Cardiac septum (tissue), 1 donor: Measurements from ENCODE around the gene PCDH7. TPM values are rescaled to one million over a fixed set of nuclear protein-coding genes. Genes with fewer than 3 reads are reported as not detected.

ENCODE experiments used
- DNase-seq: peaks from one replicate; pipeline ENCODE4 v3.0.0-alpha.2; 2020; ENCODE audit warnings: low spot score
- intact Hi-C: fragments of 100-400 bp; cut with DNase I; formaldehyde crosslinking; loops from one replicate; pipeline ENCODE4 v1.14.0; 2022
- total RNA-seq: library from RNA; stranded (reverse); fragmentation: NEBNext Ultra II Directional; extraction: Animal tissue kit (Norgen Biotek cat#: 25700); gene quantifications from one replicate; pipeline ENCODE4 v1.2.1, GENCODE V29; 2021
- donor health status: DM: no; HTN: no; CAD: no.

The PCDH7 gene
- total RNA-seq, 1 donor from 2014 or later: 70.8 TPM

DNA sequence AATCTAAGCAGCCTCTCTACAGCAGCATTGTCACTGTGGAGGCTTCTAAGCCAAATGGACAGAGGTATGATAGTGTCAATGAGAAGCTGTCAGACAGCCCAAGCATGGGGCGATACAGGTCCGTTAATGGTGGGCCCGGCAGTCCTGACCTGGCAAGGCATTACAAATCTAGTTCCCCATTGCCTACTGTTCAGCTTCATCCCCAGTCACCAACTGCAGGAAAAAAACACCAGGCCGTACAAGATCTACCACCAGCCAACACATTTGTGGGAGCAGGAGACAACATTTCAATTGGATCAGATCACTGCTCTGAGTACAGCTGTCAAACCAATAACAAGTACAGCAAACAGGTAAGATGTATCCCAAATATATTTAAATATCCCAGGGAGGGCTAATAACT is 4.1 kb downstream of the PCDH7 start:
- intact Hi-C loops: loop anchor here (5.0 kb wide), 2 partner anchors 318 to 363 kb away; no protein-coding TSS in a partner anchor
- no peak for DNase-seq

DNA sequence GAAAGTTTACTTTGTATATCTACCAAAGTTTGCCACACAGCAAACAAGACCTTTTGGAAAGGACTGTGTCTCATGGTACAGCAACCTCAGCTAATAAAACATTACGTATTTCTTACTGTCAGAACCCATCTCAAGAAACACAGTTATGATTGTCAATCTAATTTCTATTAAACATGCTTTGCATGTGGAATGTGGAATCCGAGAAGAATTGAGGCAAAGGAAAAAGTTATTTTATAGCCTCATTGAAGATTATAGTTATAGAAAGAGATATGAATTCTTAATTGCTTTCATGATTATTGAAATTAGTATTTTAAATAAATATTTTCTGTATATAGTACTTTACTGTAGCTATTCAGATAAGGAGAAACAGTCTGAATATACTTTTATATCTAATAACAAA is 5.4 kb downstream of the PCDH7 start:
- no peak for DNase-seq
- intact Hi-C loops: no loop called here

DNA sequence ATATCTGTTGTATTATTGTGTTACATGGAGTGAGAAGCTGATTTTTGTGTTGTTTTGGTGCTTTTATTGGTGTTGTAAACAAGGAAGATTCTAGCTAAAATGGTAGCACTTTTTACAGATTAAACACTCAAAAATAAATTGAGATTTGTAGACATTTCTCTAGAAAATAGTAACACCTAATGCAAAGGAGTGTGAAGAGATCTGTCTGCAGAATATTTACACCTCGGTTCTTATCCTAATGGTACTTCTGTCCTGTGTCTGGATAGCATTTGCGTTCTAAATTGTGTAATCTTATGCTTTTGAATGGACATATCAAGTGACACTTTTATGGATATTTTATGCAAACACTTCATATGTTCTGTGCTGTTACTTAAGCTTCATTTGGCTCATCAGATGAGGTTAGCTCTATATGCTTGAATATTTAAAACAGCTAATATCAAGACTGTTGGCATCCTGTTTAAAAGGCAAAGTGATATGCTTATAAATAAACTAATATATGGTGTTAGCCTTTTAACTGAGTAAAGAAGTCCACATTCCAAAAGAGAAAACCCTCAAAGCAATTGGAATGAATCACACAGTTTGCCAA is 6.0 kb downstream of the PCDH7 start:
- no peak for DNase-seq
- intact Hi-C loops: no loop called here

DNA sequence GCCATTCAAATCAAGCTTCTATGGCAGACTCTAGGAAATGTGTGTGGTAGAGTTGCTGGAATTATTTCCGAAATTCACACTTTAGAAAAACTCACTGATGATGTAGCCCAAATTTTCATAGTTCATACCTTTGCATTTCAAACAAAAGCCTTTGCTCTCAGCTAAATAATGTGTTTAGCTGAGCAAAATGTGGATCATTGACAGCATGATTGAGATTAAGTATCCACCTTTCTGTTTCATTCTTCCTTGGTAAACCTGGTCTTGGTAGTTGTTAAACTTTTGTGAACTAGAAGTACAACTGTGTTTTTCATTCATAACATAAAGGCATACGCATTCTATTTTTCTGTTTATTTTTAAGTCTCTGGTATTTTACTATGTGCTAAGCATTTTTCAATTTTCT is 7.2 kb downstream of the PCDH7 start:
- intact Hi-C loops: no loop called here

DNA sequence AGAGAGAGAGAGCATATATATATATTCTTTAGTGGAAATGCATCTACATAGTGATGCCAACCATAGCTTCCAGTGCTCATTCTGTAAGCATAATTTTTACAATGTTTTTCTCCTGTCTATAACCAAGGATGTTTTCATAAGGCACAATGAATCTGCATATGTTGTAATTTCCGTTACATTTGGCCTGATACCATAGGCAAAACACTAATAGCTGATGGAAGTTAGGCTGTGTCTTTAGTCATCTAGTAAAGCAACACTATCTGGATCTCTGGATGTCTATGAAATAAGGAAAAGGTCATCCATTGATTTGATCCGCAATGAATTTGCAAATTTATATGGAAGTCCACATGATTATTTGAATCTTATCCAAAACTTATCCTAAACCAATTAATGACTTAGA is 8.1 kb downstream of the PCDH7 start:
- DNase-seq: no peak
- intact Hi-C loops: no loop called here

More for the DNA sequence above, 7.2 kb downstream of the PCDH7 start:
- no peak for DNase-seq

DNA sequence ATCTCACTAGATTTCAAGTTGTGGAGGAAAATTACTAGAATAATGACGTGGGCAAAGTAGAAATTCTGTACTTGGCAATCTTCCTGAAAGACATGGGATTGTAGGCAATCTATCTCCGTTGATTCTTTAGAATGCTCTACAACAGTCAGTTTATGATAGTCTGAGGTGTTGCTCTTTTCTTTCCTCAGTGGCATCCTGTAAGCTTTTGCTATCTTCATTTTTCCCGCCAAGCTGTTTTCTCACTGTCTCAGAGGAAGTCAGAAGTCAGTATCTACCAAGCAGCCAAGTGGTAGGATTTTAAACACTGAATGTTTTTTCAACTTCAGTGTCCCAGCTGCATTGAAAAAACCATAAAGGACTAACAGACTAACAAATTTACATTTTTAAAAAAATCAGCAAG is 23.7 kb downstream of the PCDH7 start:
- no peak for DNase-seq
- intact Hi-C loops: no loop called here

DNA sequence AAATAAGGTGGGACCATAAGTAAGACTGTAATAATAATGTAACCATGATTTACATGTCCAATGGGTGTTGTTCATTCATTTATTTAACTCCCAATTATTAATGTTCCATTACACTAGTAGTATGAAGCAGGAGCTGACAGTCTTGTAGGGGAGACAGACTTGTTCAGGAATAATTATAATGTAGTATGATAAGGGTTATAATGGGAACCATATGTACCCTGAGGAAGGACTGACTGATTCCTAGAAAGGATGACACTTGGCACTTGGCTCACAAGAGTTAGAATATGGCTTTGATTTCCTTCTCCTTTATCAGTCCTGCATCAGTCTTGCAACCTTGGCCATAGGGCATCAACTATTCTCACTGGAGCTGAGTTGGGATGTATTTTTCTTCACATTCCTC is 24.2 kb downstream of the PCDH7 start:
- intact Hi-C loops: no loop called here
- DNase-seq: no peak

DNA sequence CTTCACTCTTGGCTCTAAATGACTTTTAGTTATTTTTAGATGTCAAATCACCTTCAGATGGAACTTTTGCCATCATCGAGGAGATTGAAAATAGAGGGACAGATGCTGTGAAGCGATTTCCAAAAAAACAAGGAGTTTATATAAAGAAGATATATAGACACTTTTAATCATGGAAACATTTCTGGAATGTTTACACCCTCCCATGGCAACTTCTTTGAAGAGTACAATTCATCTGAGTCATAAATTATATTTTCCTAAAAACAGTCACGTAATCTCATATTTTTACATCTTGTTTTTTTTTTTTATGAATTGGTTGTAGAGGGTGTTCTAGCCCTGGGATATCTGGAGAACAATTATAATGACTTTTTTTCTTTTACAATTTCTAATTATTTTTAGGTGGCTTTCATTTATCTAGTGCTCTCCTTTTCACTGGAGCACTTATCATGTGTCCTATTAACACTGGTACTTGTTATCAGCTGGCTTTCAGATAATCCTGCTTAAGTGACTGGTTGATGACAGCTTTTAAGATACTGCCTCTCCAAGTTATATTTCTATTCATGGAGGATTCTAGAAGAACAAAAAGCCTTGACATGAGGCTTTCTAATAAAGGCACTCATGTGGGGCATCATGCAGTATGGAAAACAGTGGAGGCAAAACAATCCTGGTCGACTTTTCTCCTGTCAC is 24.9 kb downstream of the PCDH7 start:
- DNase-seq: no peak
- intact Hi-C loops: no loop called here

DNA sequence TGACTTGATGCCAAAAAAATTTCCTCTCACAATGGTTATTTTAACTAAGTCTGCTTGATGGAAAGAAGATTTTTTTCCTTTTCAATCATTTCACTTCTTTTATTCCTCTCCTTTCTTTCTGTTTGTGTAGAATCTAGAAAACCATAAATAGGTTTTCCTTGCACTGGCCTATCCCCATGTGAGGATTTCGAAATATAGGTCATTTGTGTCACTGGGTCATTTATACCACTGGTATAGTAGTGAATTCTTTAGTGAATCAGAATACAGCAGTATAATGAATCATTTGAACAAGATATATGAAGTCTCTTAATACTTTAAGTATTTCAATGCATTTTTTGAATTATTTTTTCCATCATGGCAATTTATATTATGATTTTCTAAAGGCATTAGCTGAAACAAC is 26.6 kb downstream of the PCDH7 start:
- no peak for DNase-seq
- intact Hi-C loops: no loop called here

DNA sequence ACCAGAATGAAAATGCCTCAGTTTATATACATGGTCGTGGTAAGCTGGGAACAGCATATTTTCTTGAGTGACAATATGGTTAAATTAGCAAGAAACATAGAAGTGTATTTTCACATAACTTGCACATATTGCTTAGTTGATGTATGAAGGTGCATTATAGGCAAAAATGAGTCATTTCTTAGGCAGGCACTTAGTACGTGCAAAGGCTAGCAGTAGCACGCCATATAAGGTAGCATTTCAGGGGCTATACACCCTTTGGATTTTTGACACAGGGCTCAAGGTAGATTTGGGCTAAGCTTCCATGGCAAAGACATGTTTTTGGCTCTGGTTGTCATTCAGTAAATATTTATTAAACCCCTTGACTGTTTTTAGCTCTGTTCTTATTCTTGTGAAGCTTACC is 33.1 kb downstream of the PCDH7 start:
- intact Hi-C loops: no loop called here
- no peak for DNase-seq

DNA sequence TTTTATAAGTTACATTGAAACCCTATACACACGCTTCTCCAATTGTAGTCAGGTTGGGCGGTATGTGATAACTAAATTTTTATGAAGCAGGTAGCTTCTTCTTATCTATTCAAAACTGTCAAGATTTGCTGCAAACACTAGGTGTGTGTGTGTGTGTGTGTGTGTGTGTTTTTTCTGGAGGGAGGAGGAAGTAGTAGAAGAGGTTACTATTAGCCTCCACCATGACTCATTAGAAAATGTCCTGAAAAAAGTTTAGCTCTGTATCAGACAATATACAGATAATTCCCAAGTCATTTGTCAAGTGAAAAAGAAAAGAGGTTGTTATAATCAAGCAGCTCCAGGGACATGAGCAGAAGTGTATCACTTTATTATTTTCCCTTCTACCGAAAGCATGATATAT is 33.9 kb downstream of the PCDH7 start:
- intact Hi-C loops: no loop called here
- DNase-seq: no peak

DNA sequence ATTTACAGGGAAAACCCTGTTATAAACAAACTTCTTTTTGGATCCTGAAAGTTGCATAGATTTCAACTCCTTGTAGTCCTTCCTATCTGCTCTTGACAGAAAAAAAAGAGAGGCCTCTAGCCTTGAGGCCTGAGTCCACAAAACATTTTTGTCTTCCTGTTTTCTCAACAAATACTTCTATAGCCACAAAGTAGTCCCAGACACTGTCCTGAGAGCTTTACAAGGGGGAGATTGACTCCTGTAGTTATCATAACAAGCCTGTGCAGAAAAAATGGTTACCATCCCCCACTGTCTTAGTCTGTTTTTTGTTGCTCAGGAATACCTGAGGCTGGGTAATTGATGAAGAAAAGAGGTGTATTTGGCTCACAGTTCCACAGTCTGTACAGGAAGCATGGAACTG is 35.2 kb downstream of the PCDH7 start:
- intact Hi-C loops: no loop called here
- DNase-seq: no peak

DNA sequence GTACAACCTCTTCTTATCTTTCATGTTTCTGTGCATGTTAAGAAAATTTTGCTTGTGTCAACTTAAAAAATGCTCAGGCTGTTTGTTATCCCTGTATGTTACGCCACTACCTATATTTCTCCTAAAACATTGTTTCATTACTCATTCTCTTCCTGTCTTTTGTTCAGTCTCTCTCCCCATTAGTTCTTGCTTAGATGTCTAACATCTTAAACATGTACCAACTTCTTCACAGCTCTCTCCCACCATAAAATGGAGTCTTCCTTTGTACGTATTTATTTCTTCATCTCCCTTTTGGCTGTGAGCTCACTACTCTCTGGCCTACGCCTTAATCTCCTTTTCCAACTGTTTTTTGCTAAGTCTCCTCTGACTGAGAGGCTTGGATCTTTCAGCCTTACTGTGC is 36.4 kb downstream of the PCDH7 start:
- intact Hi-C loops: no loop called here
- no peak for DNase-seq

DNA sequence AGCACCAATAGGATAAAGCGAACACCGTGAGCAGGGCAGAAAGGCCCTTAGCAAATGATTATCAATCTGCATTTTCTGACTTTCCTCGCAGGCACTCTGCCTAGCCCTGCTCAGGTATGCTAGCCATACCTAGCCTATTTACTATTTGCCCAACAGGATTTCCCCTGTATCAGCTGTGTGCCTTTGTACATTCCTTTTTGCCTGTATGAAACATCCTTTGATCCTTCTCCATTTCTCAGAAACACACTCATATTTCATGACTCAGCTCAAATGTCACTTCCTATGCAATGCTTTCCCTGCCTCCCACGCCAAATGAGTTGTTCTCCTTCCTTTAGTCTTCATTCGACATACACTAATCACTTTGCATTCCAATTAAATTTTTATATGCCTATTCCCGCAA is 37.2 kb downstream of the PCDH7 start:
- no peak for DNase-seq
- intact Hi-C loops: no loop called here

DNA sequence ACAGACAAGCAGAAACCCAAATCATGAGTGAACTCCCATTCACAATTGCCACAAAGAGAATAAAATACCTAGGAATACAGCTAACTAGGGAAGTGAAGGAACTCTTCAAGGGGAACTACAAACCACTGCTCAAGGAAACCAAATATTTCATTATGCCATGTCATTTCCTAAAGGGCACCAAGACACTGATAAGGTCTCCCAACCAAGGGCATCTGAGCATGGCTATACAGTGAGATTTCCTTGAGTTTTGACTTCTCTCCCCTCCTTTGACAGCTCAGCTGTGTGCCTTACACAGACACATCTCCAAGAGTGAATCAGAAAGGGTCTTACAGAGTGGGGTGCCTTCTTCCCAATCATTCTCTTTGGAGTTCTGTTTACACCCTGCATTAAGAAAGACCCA is 40.4 kb downstream of the PCDH7 start:
- intact Hi-C loops: no loop called here
- no peak for DNase-seq

DNA sequence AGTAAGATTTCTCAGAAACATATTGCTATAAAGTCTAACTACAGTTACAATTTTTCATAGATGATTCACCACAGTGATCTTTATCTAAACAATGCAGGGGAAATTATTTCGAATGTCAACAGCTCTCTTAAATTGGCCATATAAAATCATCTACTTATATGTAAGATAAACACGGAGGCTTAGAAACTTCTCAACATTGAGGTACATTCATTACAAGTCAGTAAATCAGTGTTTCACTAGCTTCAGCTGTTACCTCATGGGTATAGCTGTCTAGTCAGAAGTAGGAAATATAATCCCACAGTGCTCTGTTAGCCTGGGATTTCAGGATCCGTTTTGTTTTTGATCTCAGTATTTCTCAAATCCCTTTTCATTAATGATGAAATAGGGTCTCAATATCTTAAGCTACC is 43.2 kb downstream of the PCDH7 start:
- intact Hi-C loops: no loop called here

DNA sequence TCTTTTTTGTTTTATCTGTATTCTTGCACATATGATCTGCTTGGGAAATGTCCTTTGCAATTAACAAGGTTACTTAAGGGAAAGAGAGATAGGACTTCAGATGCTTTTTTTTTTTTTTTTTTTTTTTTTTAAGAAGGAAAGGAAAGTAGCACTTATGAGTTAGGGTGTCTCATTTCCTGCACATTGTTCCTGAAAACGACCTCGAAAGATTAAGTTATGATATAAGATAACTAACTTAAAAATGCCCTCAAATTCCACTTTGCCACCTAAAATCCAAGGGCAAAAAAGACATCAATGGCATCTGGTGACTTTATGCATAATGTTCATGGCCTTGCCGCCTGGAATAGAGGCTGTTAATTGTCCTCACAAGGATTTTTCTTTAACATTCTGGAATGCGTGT is 44.9 kb downstream of the PCDH7 start:
- DNase-seq: no peak
- intact Hi-C loops: no loop called here

More for the DNA sequence above, 43.2 kb downstream of the PCDH7 start:
- no peak for DNase-seq

DNA sequence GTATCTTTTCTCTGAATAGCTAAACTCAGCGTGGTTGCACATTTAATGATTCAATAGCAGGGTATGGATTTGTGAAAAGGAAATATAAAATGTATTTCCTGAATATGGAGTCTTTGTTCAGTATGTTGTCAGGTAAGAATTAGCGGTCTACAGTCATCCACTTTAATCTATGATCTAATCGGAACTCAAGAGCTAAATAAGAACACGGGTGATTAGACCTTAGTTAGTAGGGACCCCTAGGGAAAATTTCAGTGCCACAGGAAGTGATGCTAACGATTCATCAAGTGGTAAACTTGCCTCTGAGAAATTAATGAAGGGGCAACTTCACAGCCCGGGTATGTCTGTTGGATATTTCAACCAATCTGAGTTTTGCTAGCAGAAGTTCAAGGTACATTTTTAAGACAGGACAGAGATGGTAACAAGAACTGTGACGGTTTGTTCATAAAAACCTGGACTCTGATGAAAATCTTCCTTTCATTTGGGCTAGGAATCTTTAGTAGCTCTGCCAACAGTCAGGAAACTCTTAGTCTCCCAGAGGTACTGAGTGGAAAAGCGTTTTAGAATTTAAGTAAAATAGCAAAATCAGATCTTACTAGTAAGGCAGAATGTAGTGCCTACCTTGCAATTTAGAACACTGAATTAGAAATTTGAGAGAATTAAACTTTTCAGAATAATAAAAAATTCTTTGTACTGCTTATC is 47.1 kb downstream of the PCDH7 start:
- no peak for DNase-seq
- intact Hi-C loops: no loop called here

DNA sequence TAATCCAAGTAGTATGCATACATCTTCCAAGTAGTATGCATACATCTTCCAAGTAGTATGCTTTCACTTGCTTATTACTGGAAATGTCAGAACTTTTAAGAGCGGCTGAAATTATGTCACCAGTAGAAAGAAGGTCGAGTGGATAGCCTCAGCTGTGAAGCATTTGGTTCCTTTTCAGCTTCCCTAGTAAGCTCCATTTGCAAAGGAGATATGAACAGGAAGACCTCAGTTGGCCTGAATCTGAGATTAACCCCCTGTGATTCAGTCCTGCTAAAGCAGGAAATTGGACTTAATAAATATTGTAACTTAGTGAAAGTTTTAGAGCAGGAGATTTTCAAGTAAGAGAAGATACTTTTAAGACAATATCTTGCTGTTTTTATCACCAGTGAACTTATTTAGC is 48.1 kb downstream of the PCDH7 start:
- intact Hi-C loops: no loop called here
- DNase-seq: no peak

DNA sequence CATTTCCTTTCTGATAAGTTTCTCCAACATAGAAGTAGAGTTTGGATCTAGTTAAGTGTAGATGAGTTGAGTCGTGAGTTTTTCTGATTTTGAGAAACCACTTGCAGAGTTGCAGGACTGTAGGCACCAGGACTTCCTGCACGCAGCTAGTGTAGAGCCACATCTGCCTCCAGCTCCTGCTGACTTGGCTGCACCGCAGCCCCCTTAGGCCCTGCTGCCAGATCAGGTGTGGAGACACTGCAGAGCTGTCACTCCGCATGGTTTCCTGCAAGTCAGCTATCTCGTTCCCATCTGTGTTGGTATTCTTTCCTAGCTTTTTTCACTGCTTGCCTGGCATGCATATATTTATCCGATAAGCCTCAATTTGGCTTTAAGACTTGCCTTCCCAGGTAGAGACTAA is 48.9 kb downstream of the PCDH7 start:
- intact Hi-C loops: no loop called here
- DNase-seq: no peak

DNA sequence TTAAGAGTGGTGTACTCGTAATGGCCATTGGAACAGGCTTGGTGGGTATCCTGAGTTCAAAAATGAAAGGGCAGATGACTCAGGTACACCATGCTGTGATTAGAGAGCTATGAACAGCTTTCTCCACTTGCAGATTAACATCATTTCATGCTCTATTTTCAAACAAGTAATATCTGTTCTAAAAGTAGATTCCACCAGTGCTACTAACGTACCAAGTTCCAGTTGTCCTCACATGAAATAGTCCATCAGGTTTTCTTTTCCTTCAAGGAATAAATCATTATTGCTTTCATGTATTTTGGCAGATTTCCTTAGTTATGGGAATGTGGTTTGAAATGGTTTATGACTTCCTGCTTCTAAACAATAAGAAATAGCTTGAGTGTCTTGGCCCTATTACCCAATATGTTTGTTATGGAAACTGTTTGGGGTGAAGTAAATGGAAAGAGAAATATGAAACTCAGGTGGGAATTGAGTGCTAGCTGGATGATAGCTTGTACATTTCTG is 49.9 kb downstream of the PCDH7 start:
- intact Hi-C loops: no loop called here
- no peak for DNase-seq
